ENCODE measurements around the gene CECR2. TPM values are rescaled to one million over a fixed set of nuclear protein-coding genes. Genes with fewer than 3 reads are reported as not detected.
A peak's percentile ranks its signal among the peaks of the same experiment; 100 is the strongest.

The CECR2 gene
- total RNA-seq: under 1 TPM; 0.30 to 0.40 TPM

- H3K9me3 ChIP-seq: no peaks in the 10 kb centered on the region
- intact Hi-C loops (cut with DNase I): no loop called here
- TF ChIP-seq, protein P1, sequence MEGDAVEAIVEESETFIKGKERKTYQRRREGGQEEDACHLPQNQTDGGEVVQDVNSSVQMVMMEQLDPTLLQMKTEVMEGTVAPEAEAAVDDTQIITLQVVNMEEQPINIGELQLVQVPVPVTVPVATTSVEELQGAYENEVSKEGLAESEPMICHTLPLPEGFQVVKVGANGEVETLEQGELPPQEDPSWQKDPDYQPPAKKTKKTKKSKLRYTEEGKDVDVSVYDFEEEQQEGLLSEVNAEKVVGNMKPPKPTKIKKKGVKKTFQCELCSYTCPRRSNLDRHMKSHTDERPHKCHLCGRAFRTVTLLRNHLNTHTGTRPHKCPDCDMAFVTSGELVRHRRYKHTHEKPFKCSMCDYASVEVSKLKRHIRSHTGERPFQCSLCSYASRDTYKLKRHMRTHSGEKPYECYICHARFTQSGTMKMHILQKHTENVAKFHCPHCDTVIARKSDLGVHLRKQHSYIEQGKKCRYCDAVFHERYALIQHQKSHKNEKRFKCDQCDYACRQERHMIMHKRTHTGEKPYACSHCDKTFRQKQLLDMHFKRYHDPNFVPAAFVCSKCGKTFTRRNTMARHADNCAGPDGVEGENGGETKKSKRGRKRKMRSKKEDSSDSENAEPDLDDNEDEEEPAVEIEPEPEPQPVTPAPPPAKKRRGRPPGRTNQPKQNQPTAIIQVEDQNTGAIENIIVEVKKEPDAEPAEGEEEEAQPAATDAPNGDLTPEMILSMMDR (IDR thresholded peaks at IDR 0.05): no peak
- peaks cover 65% of the 10 kb centered on the region for H3K27me3 ChIP-seq
- no peak for DNase-seq
- no peak within 1 kb of the TSS for H3K9ac ChIP-seq (ENCODE audit: low read depth in 2 of 2, low read length in 2 of 2)
- no peaks in the 10 kb centered on the region for H3K36me3 ChIP-seq
- peak within 1 kb of the TSS; percentile 42 for H3K4me3 ChIP-seq
- no peak within 1 kb of the TSS for H3K27ac ChIP-seq
- H3K4me1 ChIP-seq: peaks cover 3% of the 10 kb centered on the region
Observed at GRCh38 chr22:17369439-17370025, at the start of gene CECR2. Gene CECR2, plus strand, starts transcription at chr22:17369460. Its CDS starts 324 bp downstream, at chr22:17369784.

DNA sequence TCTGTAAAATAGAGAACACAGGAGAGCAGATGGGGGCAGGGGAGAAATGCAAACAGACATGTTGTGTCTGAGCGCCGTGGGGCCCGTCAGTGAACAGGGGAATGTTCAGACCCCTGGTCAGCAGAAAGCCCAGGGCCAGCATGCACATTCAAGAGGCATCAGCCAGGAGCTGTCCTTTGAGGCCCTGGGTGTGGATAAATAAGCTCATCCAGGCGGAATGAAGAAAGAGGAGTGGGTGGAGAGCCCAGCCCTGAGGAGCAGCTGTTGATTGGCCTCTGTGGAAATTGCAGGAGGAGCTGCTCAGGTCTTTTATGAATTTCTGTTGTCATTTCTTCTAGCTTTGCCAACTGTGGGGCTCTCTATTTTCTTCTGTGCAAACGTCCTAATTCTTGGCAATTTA, 49.7 kb upstream of the CECR2 start:
- no peak for DNase-seq
- no peak overlapping the region for H3K27ac ChIP-seq
- no peaks in the 10 kb centered on the region for H3K36me3 ChIP-seq
- no peak overlapping the region for H3K4me3 ChIP-seq
- TF ChIP-seq, protein P1 (IDR thresholded peaks at IDR 0.05): no peak
- no peaks in the 10 kb centered on the region for H3K4me1 ChIP-seq
- no peaks in the 10 kb centered on the region for H3K9me3 ChIP-seq
- no peak overlapping the region for H3K9ac ChIP-seq (ENCODE audit: low read depth in 2 of 2, low read length in 2 of 2)
- intact Hi-C loops (cut with DNase I): loop anchor here (10.0 kb wide), 1 partner anchor 85 kb away; no protein-coding TSS in a partner anchor
- H3K27me3 ChIP-seq: no peaks in the 10 kb centered on the region

DNA sequence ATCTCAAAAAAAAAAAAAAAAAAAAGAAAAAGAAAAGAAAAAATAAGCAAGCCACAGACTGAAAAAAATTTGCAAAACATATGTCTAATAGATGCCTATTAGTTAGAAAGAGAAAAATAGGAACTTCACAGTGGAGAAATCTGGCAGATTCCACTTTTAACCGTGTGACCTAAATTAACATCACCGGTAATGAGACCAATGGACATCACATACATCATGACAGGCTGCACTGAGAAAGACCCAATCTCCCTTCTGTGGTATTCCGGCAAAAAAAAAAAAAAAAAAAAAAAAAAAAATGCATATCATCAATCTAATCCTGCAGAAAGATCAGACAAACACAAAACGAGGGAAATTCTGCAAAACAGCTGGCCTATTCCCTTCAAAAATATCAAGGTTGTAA, 46.7 kb upstream of the CECR2 start:
- intact Hi-C loops (cut with DNase I): no loop called here
- no peaks in the 10 kb centered on the region for H3K4me1 ChIP-seq
- no peaks in the 10 kb centered on the region for H3K27me3 ChIP-seq
- H3K36me3 ChIP-seq: no peaks in the 10 kb centered on the region
- no peak overlapping the region for H3K9ac ChIP-seq (ENCODE audit: low read depth in 2 of 2, low read length in 2 of 2)
- H3K4me3 ChIP-seq: no peak overlapping the region
- H3K27ac ChIP-seq: no peak overlapping the region
- DNase-seq: no peak
- TF ChIP-seq, protein P1 (IDR thresholded peaks at IDR 0.05): no peak
- H3K9me3 ChIP-seq: no peaks in the 10 kb centered on the region

- Histone ChIP-seq H3K27ac (no peak overlapping the region), H3K9ac (ENCODE audit: low read depth in 2 of 2, low read length in 2 of 2) (no peak overlapping the region), H3K9me3 (no peaks in the 10 kb centered on the region), H3K4me3 (no peak overlapping the region), H3K4me1 (no peaks in the 10 kb centered on the region), H3K27me3 (no peaks in the 10 kb centered on the region), H3K36me3 (no peaks in the 10 kb centered on the region)
- DNase-seq: no peak
- TF ChIP-seq, protein P1 (IDR thresholded peaks at IDR 0.05): no peak
- intact Hi-C loops (cut with DNase I): no loop called here
Observed at GRCh38 chr22:17331690-17332089, 37.6 kb upstream of the CECR2 start.

GRCh38 chr22:17332109-17332800, 37.0 kb upstream of the CECR2 start:
- no peaks in the 10 kb centered on the region for H3K4me1 ChIP-seq
- TF ChIP-seq, protein P1 (IDR thresholded peaks at IDR 0.05): no peak
- no peak overlapping the region for H3K9ac ChIP-seq (ENCODE audit: low read depth in 2 of 2, low read length in 2 of 2)
- H3K9me3 ChIP-seq: no peaks in the 10 kb centered on the region
- intact Hi-C loops (cut with DNase I): no loop called here
- H3K27me3 ChIP-seq: no peaks in the 10 kb centered on the region
- no peak for DNase-seq
- H3K36me3 ChIP-seq: no peaks in the 10 kb centered on the region
- H3K4me3 ChIP-seq: no peak overlapping the region
- no peak overlapping the region for H3K27ac ChIP-seq
